Suprapubic skin (tissue), 4 donors: ENCODE data around the gene TWIST2.

ENCODE experiments used
- CTCF ChIP-seq, 2 donors: fragments of 200-600 bp in 1 of 2; fragments of 450-650 bp in 1 of 2; sonication (generic) in 1 of 2; IDR thresholded peaks; one replicate each; pipeline ENCODE4 v1.5.1; 2016 to 2019; ENCODE audit warnings: antibody characterized with exemption in 2 of 2, mild to moderate bottlenecking in 1 of 2, moderate library complexity in 1 of 2
- POLR2A ChIP-seq, 2 donors: fragments of 450-650 bp; IDR thresholded peaks; one replicate each; pipeline ENCODE4 v1.6.1; 2017; ENCODE audit warnings: antibody characterized with exemption in 2 of 2, mild to moderate bottlenecking in 2 of 2, moderate library complexity in 2 of 2
- POLR2AphosphoS5 ChIP-seq, 3 donors: sonication (generic); formaldehyde crosslinking; IDR thresholded peaks; one replicate each; pipeline ENCODE4 v1.6.1; 2017; ENCODE audit warnings: antibody characterized with exemption in 3 of 3

- no peak for TF ChIP-seq POLR2AphosphoS5 (IDR thresholded peaks at IDR 0.05)
- no peak for TF ChIP-seq CTCF (IDR thresholded peaks at IDR 0.05)
- TF ChIP-seq POLR2A (IDR thresholded peaks at IDR 0.05), result no peak
Measured at GRCh38 chr2:238803996-238804870, 43.7 kb upstream of the TWIST2 start.
